ENCODE measurements around the gene OGFR.

OGFR gene

GRCh38 chr20:62764156-62764935, 40.3 kb upstream of the OGFR start:
- Histone ChIP-seq H3K9ac (ENCODE audit: low read depth, low read length) (no peak overlapping the region), H3K27me3 (ENCODE audit: insufficient read depth, low read length) (no peaks in the 10 kb centered on the region; the same call in 1 of the 2 replicates), H3K36me3 (ENCODE audit: insufficient read depth, low read depth, low read length) (no peaks in the 10 kb centered on the region), H3K4me3 (ENCODE audit: low read length) (no peak overlapping the region), H3K27ac (ENCODE audit: low read length) (no peak overlapping the region), H3K9me3 (ENCODE audit: insufficient read depth, low read depth, low read length) (no peaks in the 10 kb centered on the region), H3K4me1 (ENCODE audit: insufficient read depth, low read length) (no peaks in the 10 kb centered on the region)

- no peaks in the 10 kb centered on the region for H3K9me3 ChIP-seq (ENCODE audit: insufficient read depth, low read depth, low read length)
- H3K36me3 ChIP-seq (ENCODE audit: insufficient read depth, low read depth, low read length): no peaks in the 10 kb centered on the region
- H3K27ac ChIP-seq (ENCODE audit: low read length): no peak overlapping the region
- no peaks in the 10 kb centered on the region; the same call in 1 of the 2 replicates for H3K27me3 ChIP-seq (ENCODE audit: insufficient read depth, low read length)
- H3K9ac ChIP-seq (ENCODE audit: low read depth, low read length): no peak overlapping the region
- no peak overlapping the region for H3K4me3 ChIP-seq (ENCODE audit: low read length)
- H3K4me1 ChIP-seq (ENCODE audit: insufficient read depth, low read length): no peaks in the 10 kb centered on the region
Measured at GRCh38 chr20:62765021-62765420, 39.6 kb upstream of the OGFR start.

GRCh38 chr20:62765432-62766070, 39.1 kb upstream of the OGFR start:
- H3K4me3 ChIP-seq (ENCODE audit: low read length): no peak overlapping the region
- H3K9ac ChIP-seq (ENCODE audit: low read depth, low read length): no peak overlapping the region
- H3K27me3 ChIP-seq (ENCODE audit: insufficient read depth, low read length): no peaks in the 10 kb centered on the region; the same call in 1 of the 2 replicates
- no peaks in the 10 kb centered on the region for H3K4me1 ChIP-seq (ENCODE audit: insufficient read depth, low read length)
- no peaks in the 10 kb centered on the region for H3K36me3 ChIP-seq (ENCODE audit: insufficient read depth, low read depth, low read length)
- H3K9me3 ChIP-seq (ENCODE audit: insufficient read depth, low read depth, low read length): no peaks in the 10 kb centered on the region
- no peak overlapping the region for H3K27ac ChIP-seq (ENCODE audit: low read length)

GRCh38 chr20:62766071-62766450, 38.6 kb upstream of the OGFR start:
- Histone ChIP-seq H3K36me3 (ENCODE audit: insufficient read depth, low read depth, low read length) (no peaks in the 10 kb centered on the region), H3K4me3 (ENCODE audit: low read length) (no peak overlapping the region), H3K9me3 (ENCODE audit: insufficient read depth, low read depth, low read length) (no peaks in the 10 kb centered on the region), H3K27me3 (ENCODE audit: insufficient read depth, low read length) (no peaks in the 10 kb centered on the region; the same call in 1 of the 2 replicates), H3K4me1 (ENCODE audit: insufficient read depth, low read length) (no peaks in the 10 kb centered on the region), H3K27ac (ENCODE audit: low read length) (no peak overlapping the region), H3K9ac (ENCODE audit: low read depth, low read length) (no peak overlapping the region)

- H3K4me3 ChIP-seq (ENCODE audit: low read length): no peak overlapping the region
- no peaks in the 10 kb centered on the region for H3K9me3 ChIP-seq (ENCODE audit: insufficient read depth, low read depth, low read length)
- no peaks in the 10 kb centered on the region for H3K36me3 ChIP-seq (ENCODE audit: insufficient read depth, low read depth, low read length)
- H3K4me1 ChIP-seq (ENCODE audit: insufficient read depth, low read length): no peaks in the 10 kb centered on the region
- no peak overlapping the region for H3K27ac ChIP-seq (ENCODE audit: low read length)
- H3K9ac ChIP-seq (ENCODE audit: low read depth, low read length): no peak overlapping the region
- H3K27me3 ChIP-seq (ENCODE audit: insufficient read depth, low read length): no peaks in the 10 kb centered on the region; the same call in 1 of the 2 replicates
Measured at GRCh38 chr20:62766716-62767115, 37.9 kb upstream of the OGFR start.

- Histone ChIP-seq H3K36me3 (ENCODE audit: insufficient read depth, low read depth, low read length) (no peaks in the 10 kb centered on the region), H3K27me3 (ENCODE audit: insufficient read depth, low read length) (no peaks in the 10 kb centered on the region; the same call in 1 of the 2 replicates), H3K27ac (ENCODE audit: low read length) (no peak overlapping the region), H3K4me3 (ENCODE audit: low read length) (no peak overlapping the region), H3K9ac (ENCODE audit: low read depth, low read length) (no peak overlapping the region), H3K9me3 (ENCODE audit: insufficient read depth, low read depth, low read length) (no peaks in the 10 kb centered on the region), H3K4me1 (ENCODE audit: insufficient read depth, low read length) (no peaks in the 10 kb centered on the region)
Measured at GRCh38 chr20:62768234-62768546, 36.4 kb upstream of the OGFR start.

GRCh38 chr20:62768551-62769287, 35.9 kb upstream of the OGFR start:
- Histone ChIP-seq H3K4me1 (ENCODE audit: insufficient read depth, low read length) (no peaks in the 10 kb centered on the region), H3K27me3 (ENCODE audit: insufficient read depth, low read length) (no peaks in the 10 kb centered on the region; the same call in 1 of the 2 replicates), H3K9me3 (ENCODE audit: insufficient read depth, low read depth, low read length) (no peaks in the 10 kb centered on the region), H3K27ac (ENCODE audit: low read length) (no peak overlapping the region), H3K9ac (ENCODE audit: low read depth, low read length) (no peak overlapping the region), H3K36me3 (ENCODE audit: insufficient read depth, low read depth, low read length) (no peaks in the 10 kb centered on the region), H3K4me3 (ENCODE audit: low read length) (no peak overlapping the region)

GRCh38 chr20:62769346-62770071, 35.1 kb upstream of the OGFR start:
- H3K9ac ChIP-seq (ENCODE audit: low read depth, low read length): no peak overlapping the region
- no peaks in the 10 kb centered on the region for H3K36me3 ChIP-seq (ENCODE audit: insufficient read depth, low read depth, low read length)
- H3K9me3 ChIP-seq (ENCODE audit: insufficient read depth, low read depth, low read length): no peaks in the 10 kb centered on the region
- H3K27ac ChIP-seq (ENCODE audit: low read length): no peak overlapping the region
- no peak overlapping the region for H3K4me3 ChIP-seq (ENCODE audit: low read length)
- H3K4me1 ChIP-seq (ENCODE audit: insufficient read depth, low read length): no peaks in the 10 kb centered on the region
- H3K27me3 ChIP-seq (ENCODE audit: insufficient read depth, low read length): no peaks in the 10 kb centered on the region; the same call in 1 of the 2 replicates

- Histone ChIP-seq H3K4me1 (ENCODE audit: insufficient read depth, low read length) (no peaks in the 10 kb centered on the region), H3K27me3 (ENCODE audit: insufficient read depth, low read length) (no peaks in the 10 kb centered on the region; the same call in 1 of the 2 replicates), H3K4me3 (ENCODE audit: low read length) (no peak overlapping the region), H3K9me3 (ENCODE audit: insufficient read depth, low read depth, low read length) (no peaks in the 10 kb centered on the region), H3K9ac (ENCODE audit: low read depth, low read length) (no peak overlapping the region), H3K27ac (ENCODE audit: low read length) (no peak overlapping the region), H3K36me3 (ENCODE audit: insufficient read depth, low read depth, low read length) (no peaks in the 10 kb centered on the region)
Measured at GRCh38 chr20:62770111-62770910, 34.3 kb upstream of the OGFR start.

- Histone ChIP-seq H3K36me3 (ENCODE audit: insufficient read depth, low read depth, low read length) (no peaks in the 10 kb centered on the region), H3K9ac (ENCODE audit: low read depth, low read length) (no peak overlapping the region), H3K4me1 (ENCODE audit: insufficient read depth, low read length) (no peaks in the 10 kb centered on the region), H3K27ac (ENCODE audit: low read length) (no peak overlapping the region), H3K9me3 (ENCODE audit: insufficient read depth, low read depth, low read length) (no peaks in the 10 kb centered on the region), H3K4me3 (ENCODE audit: low read length) (no peak overlapping the region), H3K27me3 (ENCODE audit: insufficient read depth, low read length) (no peaks in the 10 kb centered on the region; the same call in 1 of the 2 replicates)
Measured at GRCh38 chr20:62770916-62771315, 33.7 kb upstream of the OGFR start.

All from iPS-20b (cell line).